ENCODE measurements around the gene FLT1.

The FLT1 gene

GRCh38 chr13:28503182-28503967, 8.4 kb upstream of the FLT1 start:
- DNase-seq (ENCODE audit: extremely low read depth, low read depth): no peak
- TF ChIP-seq CTCF (IDR thresholded peaks at IDR 0.05; ENCODE audit: low read depth, low read length): no peak

GRCh38 chr13:28501547-28501946, 6.6 kb upstream of the FLT1 start:
- TF ChIP-seq CTCF (IDR thresholded peaks at IDR 0.05; ENCODE audit: low read depth, low read length): no peak
- no peak for DNase-seq (ENCODE audit: extremely low read depth, low read depth)

DNA sequence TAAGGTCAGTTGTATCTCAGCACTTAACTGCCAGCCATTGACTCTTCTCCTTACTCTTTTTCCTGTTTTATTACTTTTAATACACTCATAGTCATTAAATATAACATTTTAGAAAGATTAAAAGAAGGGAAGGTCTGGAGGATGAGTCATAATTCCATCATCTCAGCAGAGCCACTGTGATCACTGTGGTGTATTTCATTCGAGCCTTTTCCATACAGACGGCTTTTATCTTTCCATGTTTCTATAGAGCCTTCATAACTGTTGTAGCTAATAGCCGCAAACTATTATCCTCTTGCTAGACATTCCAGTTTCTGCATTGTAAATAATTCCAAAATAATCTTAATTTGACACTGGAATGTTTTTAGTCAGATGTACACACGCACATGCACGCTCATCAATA, 4.7 kb upstream of the FLT1 start:
- DNase-seq (ENCODE audit: extremely low read depth, low read depth): no peak
- TF ChIP-seq CTCF (IDR thresholded peaks at IDR 0.05; ENCODE audit: low read depth, low read length): no peak

GRCh38 chr13:28498481-28499115, 3.7 kb upstream of the FLT1 start:
- DNase-seq (ENCODE audit: extremely low read depth, low read depth): no peak
- no peak for TF ChIP-seq CTCF (IDR thresholded peaks at IDR 0.05; ENCODE audit: low read depth, low read length)

GRCh38 chr13:28497143-28497876, 2.4 kb upstream of the FLT1 start:
- no peak for DNase-seq (ENCODE audit: extremely low read depth, low read depth)
- no peak for TF ChIP-seq CTCF (IDR thresholded peaks at IDR 0.05; ENCODE audit: low read depth, low read length)

DNA sequence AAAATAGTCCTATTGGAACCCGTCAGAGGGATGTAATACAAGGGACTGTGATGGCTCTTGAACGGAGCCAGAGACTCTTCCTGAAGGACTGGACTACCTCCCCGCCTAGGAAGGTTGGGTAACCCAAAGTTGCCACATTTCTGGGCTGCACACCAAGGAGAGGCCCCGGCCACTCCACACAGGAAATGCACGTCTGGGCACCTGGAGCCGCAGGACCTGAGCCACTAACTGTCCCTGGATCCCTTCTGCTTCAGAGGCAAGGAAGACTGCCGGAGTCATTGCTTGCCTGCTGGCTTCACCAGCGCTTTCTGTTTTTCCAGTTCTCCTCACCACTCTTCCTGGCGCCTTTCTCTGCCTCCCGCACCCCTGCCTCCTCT, 1.2 kb upstream of the FLT1 start:
- no peak for TF ChIP-seq CTCF (IDR thresholded peaks at IDR 0.05; ENCODE audit: low read depth, low read length)
- no peak for DNase-seq (ENCODE audit: extremely low read depth, low read depth)

All from AG09319 (cell line).